GM11168 (cell line): ENCODE measurements around the gene FOXO4.
"Not testable (repeated sequence)": the region's sequence is repeated elsewhere in the genome, so short reads cannot be mapped to it uniquely, and the experiment has no call there.

Experiments
- in situ Hi-C: fragments of 300-500 bp; cut with MboI; formaldehyde crosslinking; loops from one replicate; pipeline ENCODE4 v1.12.0; 2022; ENCODE audit warnings: low sequenced_read_pairs; ENCODE audit not compliant: unreplicated experiment

The FOXO4 gene, protein sequence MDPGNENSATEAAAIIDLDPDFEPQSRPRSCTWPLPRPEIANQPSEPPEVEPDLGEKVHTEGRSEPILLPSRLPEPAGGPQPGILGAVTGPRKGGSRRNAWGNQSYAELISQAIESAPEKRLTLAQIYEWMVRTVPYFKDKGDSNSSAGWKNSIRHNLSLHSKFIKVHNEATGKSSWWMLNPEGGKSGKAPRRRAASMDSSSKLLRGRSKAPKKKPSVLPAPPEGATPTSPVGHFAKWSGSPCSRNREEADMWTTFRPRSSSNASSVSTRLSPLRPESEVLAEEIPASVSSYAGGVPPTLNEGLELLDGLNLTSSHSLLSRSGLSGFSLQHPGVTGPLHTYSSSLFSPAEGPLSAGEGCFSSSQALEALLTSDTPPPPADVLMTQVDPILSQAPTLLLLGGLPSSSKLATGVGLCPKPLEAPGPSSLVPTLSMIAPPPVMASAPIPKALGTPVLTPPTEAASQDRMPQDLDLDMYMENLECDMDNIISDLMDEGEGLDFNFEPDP

GRCh38 chrX:71095555-71095980 lies at the start of gene FOXO4:
Gene FOXO4, plus strand, starts transcription at chrX:71095851. Its CDS starts 678 bp downstream, at chrX:71096529.
- in situ Hi-C loops: no loop called here

GRCh38 chrX:71047891-71048290 lies 47.8 kb upstream of the FOXO4 start:
- in situ Hi-C loops: not testable (repeated sequence)

DNA sequence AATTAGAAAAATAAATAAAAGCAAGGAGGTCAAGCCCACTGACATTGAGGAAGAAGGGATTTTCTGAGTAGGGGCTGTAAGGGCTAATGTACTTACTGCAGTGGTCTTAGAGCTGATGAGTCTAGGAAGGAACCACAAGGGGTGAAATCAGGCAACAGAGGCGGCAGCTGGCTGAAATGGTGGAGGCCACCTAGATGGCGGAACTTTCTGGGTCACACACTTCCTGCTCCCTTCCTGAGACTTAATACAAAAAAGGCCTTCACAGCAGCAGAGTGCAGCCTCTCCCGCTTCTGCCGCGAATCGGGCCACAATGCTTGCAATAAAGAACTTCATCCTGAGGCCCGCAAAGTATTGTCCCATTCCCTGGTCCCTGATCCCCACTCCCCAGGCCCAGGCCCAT lies 42.9 kb upstream of the FOXO4 start:
- in situ Hi-C loops: no loop called here

DNA sequence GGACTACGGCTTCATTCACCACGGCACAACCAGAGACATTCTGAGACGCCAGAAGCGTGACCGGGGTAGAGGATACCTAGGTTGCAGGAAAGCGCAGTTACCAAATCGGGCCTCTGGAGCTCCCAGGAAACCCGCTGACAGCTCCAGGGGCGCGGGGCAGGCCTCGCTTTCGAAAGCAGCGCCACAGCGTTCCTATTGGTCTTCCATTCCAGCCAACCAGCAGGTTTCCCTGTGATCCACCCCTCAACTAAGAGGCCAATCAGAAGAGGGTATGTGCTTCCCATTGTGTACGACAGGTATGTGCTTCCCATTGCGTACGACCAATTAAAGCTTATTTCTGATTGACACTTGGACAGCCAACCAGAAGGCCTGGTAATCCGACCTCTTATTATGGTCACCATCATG lies 42.4 kb upstream of the FOXO4 start:
- in situ Hi-C loops: no loop called here

DNA sequence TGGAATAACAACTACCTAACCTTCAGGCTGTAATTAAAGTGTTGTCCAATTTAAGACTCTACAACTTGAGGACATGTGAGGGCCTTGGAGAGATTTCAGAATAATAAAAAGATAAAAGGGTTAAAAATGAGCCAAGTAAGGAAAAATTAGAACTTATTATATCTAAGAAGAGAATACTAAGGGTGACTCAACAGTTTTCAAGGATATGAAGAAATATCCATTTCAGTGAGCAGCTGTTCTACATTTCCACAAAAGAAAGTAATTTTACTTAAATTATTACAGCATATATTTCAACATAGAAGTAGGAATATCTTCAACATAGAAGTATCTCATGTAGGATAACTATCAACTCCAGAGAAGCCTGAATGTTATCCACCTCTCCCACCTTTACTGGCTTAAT lies 38.8 kb upstream of the FOXO4 start:
- in situ Hi-C loops: no loop called here

GRCh38 chrX:71057848-71058530 lies 37.7 kb upstream of the FOXO4 start:
- in situ Hi-C loops: no loop called here

GRCh38 chrX:71060127-71060526 lies 35.5 kb upstream of the FOXO4 start:
- in situ Hi-C loops: no loop called here

GRCh38 chrX:71067089-71067488 lies 28.6 kb upstream of the FOXO4 start:
- in situ Hi-C loops: no loop called here

DNA sequence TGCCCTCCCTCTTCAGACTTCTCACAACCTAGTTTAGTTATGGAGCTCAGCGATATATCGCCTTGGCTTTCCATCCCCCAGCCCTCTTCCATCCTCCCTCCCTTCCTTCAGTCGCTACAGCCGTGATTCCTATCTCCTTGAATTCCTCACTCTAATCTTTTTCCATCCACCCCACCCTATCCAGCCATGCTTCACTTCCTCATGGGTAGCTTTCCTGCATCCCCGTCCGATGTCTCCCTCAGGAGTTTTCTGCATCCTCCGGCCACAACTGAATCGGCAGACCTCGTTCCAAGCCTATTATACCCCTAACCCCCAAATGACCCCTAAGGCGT lies 28.0 kb upstream of the FOXO4 start:
- in situ Hi-C loops: no loop called here

DNA sequence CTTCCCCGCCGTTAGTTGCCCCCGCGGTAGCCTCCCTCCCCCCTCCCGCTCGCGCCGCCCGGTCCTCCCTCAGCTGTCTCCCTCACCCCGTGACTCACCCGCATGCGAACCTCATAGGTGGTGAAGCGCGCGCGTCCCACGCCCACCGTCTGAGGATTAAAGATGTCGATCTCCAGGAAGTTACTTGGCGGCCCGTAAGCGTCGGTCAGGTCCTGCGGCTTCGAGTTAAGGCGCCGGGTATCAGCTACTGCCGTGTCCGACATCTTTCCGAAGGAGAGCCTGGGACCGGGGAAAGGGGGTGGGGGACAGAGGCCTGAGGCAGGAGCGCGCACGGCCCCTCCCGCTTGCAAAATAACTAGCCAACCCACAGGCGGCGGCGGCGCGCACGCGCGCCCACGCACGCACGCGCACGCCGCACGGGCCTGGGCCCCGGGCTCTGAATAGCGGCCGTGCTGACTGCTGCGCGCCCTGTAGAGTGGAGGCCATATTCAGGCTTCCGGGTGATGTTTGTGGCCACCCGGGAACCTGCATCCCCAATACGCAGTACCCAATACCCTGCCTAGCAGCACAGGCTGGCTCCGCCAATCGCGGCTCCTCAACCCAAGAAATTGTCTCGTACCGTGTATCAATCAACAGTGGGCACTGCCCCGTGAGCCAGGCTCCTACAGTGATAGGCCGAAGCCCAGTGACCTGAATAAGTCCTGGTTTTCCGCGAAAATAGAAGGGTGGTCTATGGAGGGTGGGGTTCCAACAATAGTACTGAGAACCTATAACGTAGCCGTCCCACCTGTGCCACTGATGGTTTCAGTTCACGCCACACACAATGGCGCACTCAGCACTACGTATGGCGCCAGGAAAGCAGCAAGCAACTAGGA lies 27.4 kb upstream of the FOXO4 start, which contains the start of gene SNX12:
TSS of gene SNX12 (minus strand) at position 291 of the 875 bp plus-strand sequence. CDS start at position 263, 28 bp downstream.
- in situ Hi-C loops: no loop called here

GRCh38 chrX:71070531-71070930 lies 25.1 kb upstream of the FOXO4 start:
- in situ Hi-C loops: no loop called here

GRCh38 chrX:71081330-71082123 lies 14.1 kb upstream of the FOXO4 start:
- in situ Hi-C loops: no loop called here

GRCh38 chrX:71082124-71082647 lies 13.5 kb upstream of the FOXO4 start:
- in situ Hi-C loops: no loop called here

GRCh38 chrX:71082822-71083221 lies 12.8 kb upstream of the FOXO4 start:
- in situ Hi-C loops: no loop called here

DNA sequence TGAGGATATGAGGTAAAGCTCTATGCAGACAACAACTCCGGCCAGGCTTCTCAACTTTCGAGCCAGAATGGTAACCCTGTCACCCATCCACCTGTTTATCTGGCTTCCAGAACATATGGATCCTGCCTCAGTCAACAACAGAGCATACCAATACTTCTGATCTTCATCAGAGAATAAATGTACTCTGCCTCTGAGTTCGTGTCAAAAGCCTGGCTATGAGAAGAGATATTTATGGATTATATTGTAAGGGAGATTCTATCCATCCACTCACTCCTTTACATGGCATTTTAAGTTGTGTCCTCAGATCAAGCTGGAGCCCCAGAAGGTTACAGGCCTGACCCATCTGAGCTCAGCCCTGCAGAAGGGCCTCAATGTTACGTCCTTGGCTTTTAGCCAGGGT lies 9.8 kb upstream of the FOXO4 start:
- in situ Hi-C loops: no loop called here

DNA sequence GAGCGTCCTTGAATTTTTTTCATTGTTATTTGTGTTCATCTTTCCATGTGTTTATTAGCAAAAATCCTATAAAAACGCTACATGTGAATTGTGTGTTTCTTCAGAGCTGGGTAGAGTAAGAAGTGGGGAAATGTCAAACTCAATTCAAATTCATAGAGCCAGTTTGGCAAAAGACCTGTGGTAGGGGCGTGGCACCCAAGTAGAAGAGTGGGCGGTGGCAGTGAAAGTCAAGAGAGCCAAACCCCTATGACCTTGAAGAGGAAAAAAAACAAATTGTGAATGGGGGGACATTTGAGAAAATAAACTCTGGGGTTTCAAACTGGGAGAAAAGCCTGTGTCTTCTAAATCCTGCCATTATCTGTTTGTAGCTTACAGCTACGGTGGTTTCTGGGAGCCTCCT lies 4.4 kb upstream of the FOXO4 start:
- in situ Hi-C loops: no loop called here

DNA sequence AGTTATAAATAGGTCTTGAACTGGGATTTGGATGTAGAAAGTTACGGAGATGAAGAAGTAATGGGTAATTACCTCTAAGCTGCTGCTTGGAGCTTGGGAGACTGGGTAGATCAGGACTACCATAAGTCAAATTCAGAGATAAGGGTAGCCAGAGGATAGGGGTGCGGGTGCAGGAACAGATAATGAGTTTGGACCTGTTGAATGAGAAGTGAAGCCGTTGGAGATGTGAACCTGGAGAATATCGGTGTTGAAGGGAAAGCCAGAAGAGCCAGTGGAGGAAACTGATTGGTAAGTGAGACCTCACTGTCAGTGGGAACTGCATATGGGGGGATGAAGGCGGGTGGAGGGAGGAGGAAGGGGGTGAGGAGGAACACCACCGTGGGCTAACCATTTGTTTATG lies 618 bp upstream of the FOXO4 start:
- in situ Hi-C loops: no loop called here

DNA sequence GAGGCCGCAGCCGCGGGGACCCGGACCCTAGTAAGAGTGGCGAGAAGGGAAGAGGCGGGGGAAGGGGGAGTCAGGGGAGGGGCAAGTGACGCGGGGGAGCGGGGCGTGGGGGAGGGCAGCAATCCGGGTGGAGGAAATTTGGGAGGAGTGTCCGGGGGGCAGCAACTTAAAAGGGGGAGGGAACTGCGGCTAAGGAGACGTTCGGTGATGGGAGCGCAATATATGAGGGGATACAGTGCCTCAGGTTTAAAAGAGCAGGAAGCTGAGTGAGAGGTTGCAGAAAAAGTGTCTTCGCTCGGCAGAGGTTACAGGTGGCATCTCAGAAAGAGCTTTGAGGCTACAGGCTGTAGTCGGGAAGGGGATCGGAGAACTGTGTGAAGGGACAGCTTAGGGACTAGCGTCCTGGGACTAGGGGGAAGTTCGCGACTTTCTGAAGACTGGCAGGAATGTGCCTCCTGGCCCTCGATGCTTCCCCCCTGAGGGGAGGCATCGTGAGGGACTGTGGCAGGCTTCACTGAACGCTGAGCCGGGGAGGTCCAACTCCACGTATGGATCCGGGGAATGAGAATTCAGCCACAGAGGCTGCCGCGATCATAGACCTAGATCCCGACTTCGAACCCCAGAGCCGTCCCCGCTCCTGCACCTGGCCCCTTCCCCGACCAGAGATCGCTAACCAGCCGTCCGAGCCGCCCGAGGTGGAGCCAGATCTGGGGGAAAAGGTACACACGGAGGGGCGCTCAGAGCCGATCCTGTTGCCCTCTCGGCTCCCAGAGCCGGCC lies 519 bp downstream of the FOXO4 start:
- in situ Hi-C loops: no loop called here

- in situ Hi-C loops: no loop called here
These were observed 1.0 kb downstream of the FOXO4 start for GRCh38 chrX:71096760-71097032.
